ENCODE measurements around the gene TXNRD1.

Gene TXNRD1

DNA sequence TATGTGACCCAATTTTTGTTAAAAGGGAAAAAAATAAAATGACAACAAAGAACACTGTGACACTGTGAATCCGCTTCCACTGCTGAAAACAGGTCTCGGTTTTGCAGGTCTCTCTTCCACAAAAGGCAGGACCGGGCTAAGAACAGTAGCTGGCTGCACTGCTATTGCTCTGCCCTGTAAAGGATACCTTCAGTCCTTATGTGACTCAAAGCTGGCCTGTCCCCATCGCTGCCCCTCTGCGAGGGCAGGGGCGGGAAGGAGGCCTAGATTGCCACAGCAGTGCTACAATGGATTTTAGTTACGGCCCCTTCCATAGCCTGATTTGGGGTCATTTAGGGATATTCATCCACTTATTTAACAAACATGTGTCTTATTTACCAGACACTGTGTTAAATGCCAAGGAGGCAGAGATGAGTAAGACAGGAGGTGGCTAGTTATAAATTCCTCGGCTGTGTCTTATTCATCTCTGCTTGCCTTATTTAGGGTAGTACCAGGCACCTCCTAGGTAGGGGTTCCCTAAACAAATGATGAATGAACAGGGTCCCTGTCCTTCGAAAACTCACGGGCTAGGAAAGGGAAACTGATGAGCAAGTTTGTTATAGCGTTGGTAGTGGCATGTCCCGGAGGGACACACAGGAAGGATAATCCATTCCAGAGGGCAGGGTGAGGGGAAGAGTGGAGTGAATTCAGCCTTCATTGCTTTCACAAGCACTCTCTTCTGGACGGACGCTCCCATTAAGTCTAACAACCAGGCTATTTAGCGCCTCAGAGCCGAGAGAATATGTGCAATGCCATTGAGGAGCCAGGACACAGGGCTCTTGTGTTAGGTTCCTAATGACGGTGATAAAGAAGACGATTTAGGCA is 161.3 kb downstream of the TXNRD1 start:
- TF ChIP-seq MYC (IDR thresholded peaks at IDR 0.05; ENCODE audit: low read depth, low read length) (no peak), POLR2A (IDR thresholded peaks at IDR 0.05; ENCODE audit: extremely low read depth, insufficient read length) (no peak)
- TF ChIP-seq, protein P1, sequence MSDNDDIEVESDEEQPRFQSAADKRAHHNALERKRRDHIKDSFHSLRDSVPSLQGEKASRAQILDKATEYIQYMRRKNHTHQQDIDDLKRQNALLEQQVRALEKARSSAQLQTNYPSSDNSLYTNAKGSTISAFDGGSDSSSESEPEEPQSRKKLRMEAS (IDR thresholded peaks at IDR 0.05; ENCODE audit: low read depth, low read length): no peak
- TF ChIP-seq, protein P2, sequence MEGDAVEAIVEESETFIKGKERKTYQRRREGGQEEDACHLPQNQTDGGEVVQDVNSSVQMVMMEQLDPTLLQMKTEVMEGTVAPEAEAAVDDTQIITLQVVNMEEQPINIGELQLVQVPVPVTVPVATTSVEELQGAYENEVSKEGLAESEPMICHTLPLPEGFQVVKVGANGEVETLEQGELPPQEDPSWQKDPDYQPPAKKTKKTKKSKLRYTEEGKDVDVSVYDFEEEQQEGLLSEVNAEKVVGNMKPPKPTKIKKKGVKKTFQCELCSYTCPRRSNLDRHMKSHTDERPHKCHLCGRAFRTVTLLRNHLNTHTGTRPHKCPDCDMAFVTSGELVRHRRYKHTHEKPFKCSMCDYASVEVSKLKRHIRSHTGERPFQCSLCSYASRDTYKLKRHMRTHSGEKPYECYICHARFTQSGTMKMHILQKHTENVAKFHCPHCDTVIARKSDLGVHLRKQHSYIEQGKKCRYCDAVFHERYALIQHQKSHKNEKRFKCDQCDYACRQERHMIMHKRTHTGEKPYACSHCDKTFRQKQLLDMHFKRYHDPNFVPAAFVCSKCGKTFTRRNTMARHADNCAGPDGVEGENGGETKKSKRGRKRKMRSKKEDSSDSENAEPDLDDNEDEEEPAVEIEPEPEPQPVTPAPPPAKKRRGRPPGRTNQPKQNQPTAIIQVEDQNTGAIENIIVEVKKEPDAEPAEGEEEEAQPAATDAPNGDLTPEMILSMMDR (IDR thresholded peaks at IDR 0.05; ENCODE audit: low read depth, low read length): no peak
- no peak overlapping the region for H3K4me3 ChIP-seq (ENCODE audit: low read depth, low read length)
- no peak for DNase-seq (ENCODE audit: low read depth)

DNA sequence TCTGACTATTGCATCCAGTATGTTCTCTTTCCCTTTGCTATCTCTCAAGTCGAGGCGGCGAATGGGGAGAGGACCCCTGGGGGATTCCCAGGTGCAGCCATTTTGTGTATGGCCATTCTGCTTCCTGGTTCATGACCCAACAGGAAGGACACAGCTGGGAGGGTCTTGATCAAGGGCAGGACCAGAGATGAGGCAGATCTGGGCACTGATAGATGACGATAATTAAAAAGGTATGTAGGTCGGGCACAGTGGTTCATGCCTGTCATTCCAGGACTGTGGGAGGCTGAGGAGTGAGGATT is 161.9 kb downstream of the TXNRD1 start:
- no peak for DNase-seq (ENCODE audit: low read depth)
- H3K4me3 ChIP-seq (ENCODE audit: low read depth, low read length): no peak overlapping the region
- TF ChIP-seq MYC (IDR thresholded peaks at IDR 0.05; ENCODE audit: low read depth, low read length) (no peak), POLR2A (IDR thresholded peaks at IDR 0.05; ENCODE audit: extremely low read depth, insufficient read length) (no peak)
- TF ChIP-seq, protein P1 (IDR thresholded peaks at IDR 0.05; ENCODE audit: low read depth, low read length): no peak
- TF ChIP-seq, protein P2 (IDR thresholded peaks at IDR 0.05; ENCODE audit: low read depth, low read length): no peak

DNA sequence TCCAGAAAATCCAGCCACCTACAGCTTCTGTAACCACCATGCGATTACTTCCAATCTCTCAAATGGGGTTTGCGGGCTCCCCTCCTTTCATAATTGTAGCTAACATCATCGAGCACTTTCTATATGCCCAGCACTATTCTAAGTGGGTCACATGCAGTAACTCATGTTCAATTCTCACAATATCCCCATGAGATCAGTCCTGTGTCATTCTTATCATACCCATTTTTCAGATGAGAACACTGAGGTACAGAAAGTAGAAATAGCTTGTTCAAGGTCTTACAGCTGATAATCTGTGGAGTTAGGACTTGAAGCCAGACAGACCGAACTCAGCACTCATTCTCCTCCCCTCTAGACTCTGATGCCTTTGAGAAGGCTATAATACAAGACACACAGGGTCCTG is 162.8 kb downstream of the TXNRD1 start:
- H3K4me3 ChIP-seq (ENCODE audit: low read depth, low read length): no peak overlapping the region
- TF ChIP-seq POLR2A (IDR thresholded peaks at IDR 0.05; ENCODE audit: extremely low read depth, insufficient read length) (no peak), MYC (IDR thresholded peaks at IDR 0.05; ENCODE audit: low read depth, low read length) (no peak)
- TF ChIP-seq, protein P1 (IDR thresholded peaks at IDR 0.05; ENCODE audit: low read depth, low read length): no peak
- TF ChIP-seq, protein P2 (IDR thresholded peaks at IDR 0.05; ENCODE audit: low read depth, low read length): no peak
- no peak for DNase-seq (ENCODE audit: low read depth)

DNA sequence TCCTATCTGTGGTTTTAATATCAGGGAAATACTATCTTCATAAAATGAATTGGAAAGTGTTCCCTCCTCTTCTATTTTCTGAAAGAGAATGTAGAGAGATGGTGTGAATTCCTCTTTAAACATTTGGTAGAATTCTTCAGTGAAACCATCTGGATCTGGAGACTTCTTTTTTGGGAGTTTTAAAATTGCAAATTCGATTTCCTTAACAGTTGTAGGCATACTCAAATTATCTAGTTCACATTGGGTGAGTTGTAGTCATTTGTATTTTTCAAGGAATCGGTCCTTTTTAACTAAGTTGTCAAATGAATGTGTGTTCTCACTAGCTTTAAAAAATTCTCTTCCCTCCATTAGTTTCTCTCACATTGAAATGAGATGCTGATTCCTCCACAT is 165.8 kb downstream of the TXNRD1 start:
- no peak for TF ChIP-seq MYC (IDR thresholded peaks at IDR 0.05; ENCODE audit: low read depth, low read length)
- TF ChIP-seq, protein P1 (IDR thresholded peaks at IDR 0.05; ENCODE audit: low read depth, low read length): no peak
- DNase-seq (ENCODE audit: low read depth): no peak
- no peak overlapping the region for H3K4me3 ChIP-seq (ENCODE audit: low read depth, low read length)

DNA sequence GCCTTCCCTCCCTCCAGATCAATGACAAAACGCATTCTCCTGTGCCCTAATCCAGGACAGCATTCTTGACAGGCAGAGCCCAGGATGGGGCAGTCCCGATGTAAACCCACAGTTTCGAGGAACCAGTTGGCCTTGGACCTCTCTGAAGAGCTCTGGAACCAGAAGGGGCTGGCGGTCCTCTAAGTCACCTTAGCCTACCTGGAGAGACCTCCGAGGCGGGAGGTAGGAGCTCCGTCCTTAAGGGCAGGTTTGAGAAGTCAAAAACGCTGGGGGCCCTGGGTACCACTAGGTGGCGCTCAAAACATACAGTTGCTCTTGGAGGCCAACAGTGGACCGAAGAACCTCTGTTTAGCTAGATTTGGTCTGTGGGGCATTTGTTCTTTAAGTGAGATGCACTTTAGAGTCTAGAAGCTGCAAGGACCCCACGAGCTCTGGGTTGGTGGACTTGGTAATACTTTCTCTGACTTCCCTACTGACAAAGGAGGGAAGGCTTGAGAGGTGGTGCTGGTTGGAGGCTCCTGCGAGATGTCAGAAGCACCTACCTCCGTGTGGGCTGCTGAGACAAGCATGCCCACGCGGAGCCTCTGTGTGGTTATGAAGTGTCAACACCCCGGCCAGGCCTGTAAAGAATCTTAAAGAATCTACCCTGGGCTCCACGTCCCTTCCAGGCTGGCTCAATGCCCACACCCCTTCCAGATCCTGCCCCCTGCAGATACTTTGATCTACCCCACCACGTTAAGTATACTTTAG is 166.3 kb downstream of the TXNRD1 start:
- no peak for TF ChIP-seq POLR2A (IDR thresholded peaks at IDR 0.05; ENCODE audit: extremely low read depth, insufficient read length)
- TF ChIP-seq, protein P2 (IDR thresholded peaks at IDR 0.05; ENCODE audit: low read depth, low read length): peak; percentile 99
- TF ChIP-seq MYC (IDR thresholded peaks at IDR 0.05; ENCODE audit: low read depth, low read length): no peak
- TF ChIP-seq, protein P1 (IDR thresholded peaks at IDR 0.05; ENCODE audit: low read depth, low read length): no peak
- peak; percentile 90 for DNase-seq (ENCODE audit: low read depth)
- no peak overlapping the region for H3K4me3 ChIP-seq (ENCODE audit: low read depth, low read length)
